Neural cell (in vitro differentiated cells): ENCODE data around the gene EXD3. TPM values are rescaled to one million over a fixed set of nuclear protein-coding genes. Genes with fewer than 3 reads are reported as not detected.

ENCODE experiments used
- H2AFZ ChIP-seq: fragments of 200-600, 300-800 bp; sonication (generic), shearing (Covaris generic); 2 replicates; pipeline ENCODE4 v1.6.0; 2014; ENCODE audit warnings: low read depth, mild to moderate bottlenecking, antibody characterized with exemption, low read length, moderate library complexity
- H3F3A ChIP-seq: fragments of 200-600 bp; shearing (Covaris generic); 2 replicates; pipeline ENCODE4 v1.6.1; 2016; ENCODE audit warnings: mild to moderate bottlenecking, moderate library complexity, mixed read lengths, antibody characterized with exemption, low read length; ENCODE audit not compliant: insufficient read depth, poor library complexity, severe bottlenecking
- H3K27ac ChIP-seq: fragments of 200-600, 300-800 bp; sonication (generic), shearing (Covaris generic); 2 replicates; pipeline ENCODE4 v1.5.1; 2014; ENCODE audit warnings: mild to moderate bottlenecking, low read length, moderate library complexity
- H3K27me3 ChIP-seq: fragments of 300-800, 200-600 bp; sonication (generic), shearing (Covaris generic); 2 replicates; pipeline ENCODE4 v1.6.0; 2014; ENCODE audit warnings: mild to moderate bottlenecking, low read depth, low read length, moderate library complexity; ENCODE audit not compliant: insufficient read depth
- H3K36me3 ChIP-seq: fragments of 300-800, 200-600 bp; sonication (generic), shearing (Covaris generic); 2 replicates; pipeline ENCODE4 v1.5.1; 2014; ENCODE audit warnings: mild to moderate bottlenecking, antibody characterized with exemption, low read length, moderate library complexity; ENCODE audit not compliant: insufficient read depth
- H3K4me2 ChIP-seq: fragments of 300-800, 200-600 bp; sonication (generic), shearing (Covaris generic); 2 replicates; pipeline ENCODE4 v1.6.0; 2014; ENCODE audit warnings: mild to moderate bottlenecking, low read length
- H3K4me3 ChIP-seq: fragments of 300-800, 200-600 bp; sonication (generic), shearing (Covaris generic); 2 replicates; pipeline ENCODE4 v1.5.1; 2014; ENCODE audit warnings: mild to moderate bottlenecking, low read length, moderate library complexity
- H3K79me2 ChIP-seq: fragments of 200-600 bp; shearing (Covaris generic); replicated peaks from 2 replicates; pipeline ENCODE4 v1.6.0; 2014; ENCODE audit warnings: mild to moderate bottlenecking, low read length, moderate library complexity; ENCODE audit not compliant: insufficient read depth
- H3K9ac ChIP-seq: fragments of 300-800, 200-600 bp; sonication (generic), shearing (Covaris generic); 2 replicates; pipeline ENCODE4 v1.6.1; 2016; ENCODE audit warnings: mild to moderate bottlenecking, low read length, mixed read lengths
- H3K9me2 ChIP-seq: fragments of 200-600 bp; shearing (Covaris generic); 2 replicates; pipeline ENCODE4 v1.6.1; 2016; ENCODE audit warnings: mild to moderate bottlenecking, low read length, mixed read lengths; ENCODE audit not compliant: insufficient read depth
- H3K9me3 ChIP-seq: fragments of 200-600, 300-800 bp; sonication (generic), shearing (Covaris generic); 2 replicates; pipeline ENCODE4 v1.6.1; 2016; ENCODE audit warnings: mild to moderate bottlenecking, mixed run types, low read length, moderate library complexity, mixed read lengths
- H4K20me1 ChIP-seq: fragments of 200-600 bp; shearing (Covaris generic); 2 replicates; pipeline ENCODE4 v1.6.1; 2016; ENCODE audit warnings: mild to moderate bottlenecking, mixed run types; ENCODE audit not compliant: insufficient read depth
- CTCF ChIP-seq: fragments of 450-650 bp; IDR thresholded peaks from 2 replicates; pipeline ENCODE4 v1.5.1; 2014; ENCODE audit warnings: antibody characterized with exemption, mild to moderate bottlenecking, moderate library complexity; ENCODE audit not compliant: poor library complexity, severe bottlenecking
- EP300 ChIP-seq: fragments of 450-650 bp; conservative IDR thresholded peaks from 2 replicates; pipeline ENCODE4 v1.6.1; 2014; ENCODE audit warnings: antibody characterized with exemption, mild to moderate bottlenecking, moderate library complexity; ENCODE audit not compliant: poor library complexity, severe bottlenecking
- EZH2 ChIP-seq: fragments of 200-600, 300-800 bp; shearing (Covaris generic), sonication (generic); IDR thresholded peaks from 2 replicates; pipeline ENCODE4 v1.6.1; 2014; ENCODE audit warnings: antibody characterized with exemption, low read length, borderline replicate concordance, mild to moderate bottlenecking; ENCODE audit not compliant: insufficient read depth, poor library complexity, severe bottlenecking
- MXI1 ChIP-seq: fragments of 450-650 bp; conservative IDR thresholded peaks from 2 replicates; pipeline ENCODE4 v1.6.1; 2014; ENCODE audit warnings: antibody characterized with exemption, mild to moderate bottlenecking; ENCODE audit not compliant: poor library complexity, severe bottlenecking
- POLR2AphosphoS5 ChIP-seq: IDR thresholded peaks from 2 replicates; pipeline ENCODE4 v1.6.1; 2012
- RAD21 ChIP-seq: fragments of 450-650 bp; conservative IDR thresholded peaks from 2 replicates; pipeline ENCODE4 v1.6.1; 2014; ENCODE audit warnings: antibody characterized with exemption, mild to moderate bottlenecking, moderate library complexity
- REST ChIP-seq: IDR thresholded peaks from 2 replicates; pipeline ENCODE4 v1.6.1; 2012; ENCODE audit warnings: borderline replicate concordance
- SMC3 ChIP-seq: fragments of 450-650 bp; conservative IDR thresholded peaks from 2 replicates; pipeline ENCODE4 v1.6.1; 2014; ENCODE audit warnings: antibody characterized with exemption, mild to moderate bottlenecking, moderate library complexity; ENCODE audit not compliant: poor library complexity
- TAF1 ChIP-seq: IDR thresholded peaks from 2 replicates; pipeline ENCODE4 v1.6.1; 2012; ENCODE audit warnings: low read depth
- polyA plus RNA-seq: library from polyadenylated mRNA; depleted of rRNA; stranded (reverse); fragments of >200 nt; gene quantifications from 2 replicates; pipeline ENCODE4 v1.2.3, GENCODE V29; 2014

The EXD3 gene
- polyA plus RNA-seq, 1 donor from 2014 or later = 32.9 TPM

- Histone ChIP-seq H4K20me1 (no peaks in the 10 kb centered on the region), H3K9ac (no peak overlapping the region), H3K4me3 (no peak overlapping the region), H2AFZ (no peak overlapping the region), H3F3A (no peaks in the 10 kb centered on the region), H3K27ac (no peak overlapping the region), H3K27me3 (no peaks in the 10 kb centered on the region), H3K9me2 (no peaks in the 10 kb centered on the region), H3K36me3 (no peaks in the 10 kb centered on the region), H3K9me3 (no peaks in the 10 kb centered on the region), H3K79me2 (no peaks in the 10 kb centered on the region), H3K4me2 (no peak overlapping the region)
- no peak for TF ChIP-seq REST
- no peak for TF ChIP-seq EZH2
- no peak for TF ChIP-seq EP300
- no peak for TF ChIP-seq RAD21
- no peak for TF ChIP-seq SMC3
- TF ChIP-seq TAF1 = no peak
Measured at GRCh38 chr9:137317021-137317717, 105.8 kb downstream of the EXD3 start.

- H3K36me3 ChIP-seq = no peaks in the 10 kb centered on the region
- no peak overlapping the region for H2AFZ ChIP-seq
- no peak overlapping the region for H3K27ac ChIP-seq
- H3K79me2 ChIP-seq = no peaks in the 10 kb centered on the region
- no peak overlapping the region for H3K4me2 ChIP-seq
- no peaks in the 10 kb centered on the region for H3F3A ChIP-seq
- no peak overlapping the region for H3K9ac ChIP-seq
- no peaks in the 10 kb centered on the region for H3K9me2 ChIP-seq
- TF ChIP-seq SMC3 = no peak
- no peak for TF ChIP-seq POLR2AphosphoS5
- TF ChIP-seq EP300 = no peak
- no peak for TF ChIP-seq MXI1
- no peak for TF ChIP-seq CTCF
- TF ChIP-seq RAD21 = no peak
- TF ChIP-seq REST = no peak
- no peak for TF ChIP-seq EZH2
- no peak for TF ChIP-seq TAF1
- H3K4me3 ChIP-seq = peak overlapping the region; percentile 13
- H3K27me3 ChIP-seq = no peaks in the 10 kb centered on the region
- H4K20me1 ChIP-seq = no peaks in the 10 kb centered on the region
- no peaks in the 10 kb centered on the region for H3K9me3 ChIP-seq
Measured at GRCh38 chr9:137316012-137316981, 106.7 kb downstream of the EXD3 start.
